Neuronal stem cell (in vitro differentiated cells): Measurements from ENCODE around the gene TLR9.

ENCODE experiments used
- DNase-seq: peaks from one replicate; pipeline ENCODE4 v3.0.0-alpha.2; 2013; ENCODE audit warnings: low spot score
- H2AFZ ChIP-seq: one replicate; pipeline ENCODE4 v1.6.1; 2013; ENCODE audit warnings: mild to moderate bottlenecking, low read length, inconsistent platforms
- H2AK5ac ChIP-seq: 2 replicates; pipeline ENCODE4 v1.6.1; 2013; ENCODE audit warnings: low read depth, mild to moderate bottlenecking, inconsistent platforms, low read length, moderate library complexity, mixed read lengths
- H2BK120ac ChIP-seq: 2 replicates; pipeline ENCODE4 v1.6.1; 2013; ENCODE audit warnings: low read depth, mild to moderate bottlenecking, inconsistent platforms, low read length, moderate library complexity, mixed read lengths
- H2BK12ac ChIP-seq: one replicate; pipeline ENCODE4 v1.6.1; 2013; ENCODE audit warnings: low read length, inconsistent platforms
- H2BK15ac ChIP-seq: 2 replicates; pipeline ENCODE4 v1.6.1; 2013; ENCODE audit warnings: mild to moderate bottlenecking, low read length, inconsistent platforms, mixed read lengths
- H2BK5ac ChIP-seq: one replicate; pipeline ENCODE4 v1.6.1; 2013; ENCODE audit warnings: inconsistent platforms, mild to moderate bottlenecking, low read length, moderate library complexity
- H3K14ac ChIP-seq: one replicate; pipeline ENCODE4 v1.6.1; 2013; ENCODE audit warnings: low read length, inconsistent platforms
- H3K18ac ChIP-seq: 2 replicates; pipeline ENCODE4 v1.6.1; 2013; ENCODE audit warnings: low read length, inconsistent platforms
- H3K23ac ChIP-seq: 2 replicates; pipeline ENCODE4 v1.6.1; 2013; ENCODE audit warnings: low read depth, mild to moderate bottlenecking, mixed read lengths, low read length, inconsistent platforms; ENCODE audit not compliant: poor library complexity
- H3K27ac ChIP-seq: replicated peaks from 3 replicates; pipeline ENCODE4 v1.5.1; 2013; ENCODE audit warnings: low read length, inconsistent platforms
- H3K27me3 ChIP-seq, 3 experiments: 2 replicates each; pipeline ENCODE4 v1.6.1; 2013; ENCODE audit warnings: low read length in 3 of 3, mild to moderate bottlenecking in 2 of 3, inconsistent platforms in 1 of 3, low read depth in 1 of 3, mixed read lengths in 1 of 3, moderate library complexity in 1 of 3; ENCODE audit not compliant: control insufficient read depth in 3 of 3, insufficient read depth in 3 of 3
- H3K36me3 ChIP-seq, 2 donors: replicated peaks in 1 of 2; 2 replicates each; pipeline ENCODE4 v1.6.1; 2013; ENCODE audit warnings: low read length in 2 of 2; ENCODE audit not compliant: control insufficient read depth in 2 of 2, insufficient read depth in 2 of 2
- H3K4ac ChIP-seq: 2 replicates; pipeline ENCODE4 v1.6.1; 2013; ENCODE audit warnings: inconsistent platforms, mild to moderate bottlenecking, low read length, moderate library complexity
- H3K4me1 ChIP-seq, 2 donors: 1 replicate in 1 of 2; 2 replicates in 1 of 2; pipeline ENCODE4 v1.6.1; 2013; ENCODE audit warnings: low read length in 2 of 2, low read depth in 1 of 2; ENCODE audit not compliant: control insufficient read depth in 2 of 2, insufficient read depth in 1 of 2
- H3K4me2 ChIP-seq: one replicate; pipeline ENCODE4 v1.6.1; 2013; ENCODE audit warnings: mild to moderate bottlenecking, low read length, inconsistent platforms; ENCODE audit not compliant: insufficient read depth, poor library complexity, severe bottlenecking
- H3K4me3 ChIP-seq, 2 donors: 2 replicates each; pipeline ENCODE4 v1.5.1; 2013; ENCODE audit warnings: low read length in 2 of 2, mild to moderate bottlenecking in 2 of 2, inconsistent platforms in 1 of 2, moderate library complexity in 1 of 2
- H3K79me1 ChIP-seq: one replicate; pipeline ENCODE4 v1.6.1; 2013; ENCODE audit warnings: low read depth, mild to moderate bottlenecking, inconsistent platforms, low read length, moderate library complexity
- H3K9ac ChIP-seq: one replicate; pipeline ENCODE4 v1.6.1; 2013; ENCODE audit warnings: mild to moderate bottlenecking, low read depth, low read length, inconsistent platforms; ENCODE audit not compliant: poor library complexity
- H3K9me3 ChIP-seq, 2 donors: replicated peaks in 1 of 2; 2 replicates each; pipeline versions ENCODE3 to v1.6.1; 2013; ENCODE audit warnings: low read length in 2 of 2, mild to moderate bottlenecking in 2 of 2, inconsistent platforms in 1 of 2, low read depth in 1 of 2, mixed read lengths in 1 of 2, moderate library complexity in 1 of 2; ENCODE audit not compliant: control insufficient read depth in 2 of 2, insufficient read depth in 1 of 2
- H4K8ac ChIP-seq: one replicate; pipeline ENCODE4 v1.6.1; 2013; ENCODE audit warnings: low read depth, mild to moderate bottlenecking, inconsistent platforms, low read length, moderate library complexity
- H4K91ac ChIP-seq: one replicate; pipeline ENCODE4 v1.6.1; 2013; ENCODE audit warnings: low read length, low read depth, mild to moderate bottlenecking, inconsistent platforms; ENCODE audit not compliant: poor library complexity
- WGBS, 2 donors: extraction: QIAGEN DNeasy Blood & Tissue Kit; methylation state at CpG; one replicate each; pipeline ENCODE4 v1.1.7; 2013; ENCODE audit warnings: missing lambda C conversion rate in 2 of 2, mixed read lengths in 1 of 2; ENCODE audit not compliant: insufficient read length in 2 of 2, insufficient replicate concordance in 1 of 2; ENCODE audit errors: extremely low coverage in 2 of 2; 5-methylcytosine and 5-hydroxymethylcytosine counted together

TLR9 gene

DNA sequence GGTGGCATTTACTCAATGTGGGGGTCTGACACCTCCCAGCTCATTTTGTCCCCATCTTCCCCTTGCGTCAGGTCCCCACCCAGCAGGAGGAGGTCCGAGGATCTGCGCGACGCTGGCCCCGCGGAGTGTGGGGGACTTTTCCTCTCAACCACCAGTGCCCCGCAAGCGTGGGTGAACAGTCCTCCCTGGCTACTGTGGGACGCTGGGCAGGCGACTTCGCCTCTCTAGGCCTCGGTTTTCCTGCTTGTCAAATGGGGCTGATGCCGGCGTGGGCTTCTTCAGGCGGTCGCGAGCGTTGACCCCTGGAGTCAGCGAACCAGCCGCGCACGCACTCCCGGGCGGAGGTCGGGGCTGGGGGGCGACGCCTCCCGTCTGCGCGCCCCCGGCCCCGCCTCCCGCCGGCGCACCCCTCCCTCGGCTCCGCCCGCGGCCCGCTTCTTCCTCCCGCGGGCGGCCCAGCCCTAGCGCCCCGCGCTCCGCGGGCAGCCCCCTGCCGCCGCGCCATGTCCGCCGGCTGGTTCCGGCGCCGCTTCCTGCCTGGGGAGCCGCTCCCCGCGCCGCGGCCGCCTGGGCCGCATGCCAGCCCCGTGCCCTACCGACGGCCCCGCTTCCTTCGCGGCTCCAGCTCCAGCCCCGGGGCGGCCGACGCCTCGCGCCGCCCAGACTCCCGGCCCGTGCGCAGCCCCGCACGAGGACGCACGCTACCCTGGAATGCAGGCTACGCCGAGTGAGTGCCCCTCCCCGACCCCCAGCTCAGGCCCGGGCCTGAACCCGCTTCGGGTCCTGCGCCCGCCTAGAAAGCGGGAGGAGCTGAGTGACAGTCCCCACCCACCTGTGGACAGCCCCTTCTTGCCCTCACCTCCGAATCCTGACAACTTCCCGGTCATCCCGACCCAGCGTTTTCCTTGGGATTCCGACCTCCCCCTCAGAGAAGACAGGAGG, 20.1 kb upstream of the TLR9 start, which contains the start of gene PPM1M:
Gene PPM1M, plus strand, starts transcription at position 438 of the 942 bp plus-strand sequence. Its CDS starts 66 bp downstream, at position 504.
- Histone ChIP-seq H3K4me3 (peak within 1 kb of the TSS in 1 of 2 donors; percentile 78), H4K8ac (no peak within 1 kb of the TSS), H3K9ac (peak within 1 kb of the TSS; percentile 79), H2BK5ac (peak within 1 kb of the TSS; percentile 10), H3K9me3 (peaks cover 4 to 7% of the 10 kb centered on the region in 2 donors), H2BK15ac (peak within 1 kb of the TSS; percentile 63), H3K14ac (peak within 1 kb of the TSS; percentile 58), H2AFZ (peak within 1 kb of the TSS; percentile 21), H2AK5ac (no peak within 1 kb of the TSS), H3K36me3 (peaks cover 4 to 19% of the 10 kb centered on the region in 2 donors), H3K4me2 (peak within 1 kb of the TSS; percentile 82), H3K18ac (peak within 1 kb of the TSS; percentile 86), H3K79me1 (no peaks in the 10 kb centered on the region), H4K91ac (no peak within 1 kb of the TSS), H3K4me1 (peaks cover 0 to 5% of the 10 kb centered on the region in 2 donors), H3K27ac (no peak within 1 kb of the TSS), H3K27me3 (peaks cover 0 to 26% (median 0%) of the 10 kb centered on the region in 3 experiments), H2BK120ac (no peak within 1 kb of the TSS), H2BK12ac (peak within 1 kb of the TSS; percentile 66), H3K23ac (peak within 1 kb of the TSS; percentile 86), H3K4ac (peak within 1 kb of the TSS; percentile 53)
- peak; percentile 45 for DNase-seq
- no CpG with 5 or more reads among the region's 98 CpGs for WGBS, 2 donors

- Histone ChIP-seq H3K18ac (no peak overlapping the region), H2BK120ac (no peak overlapping the region), H3K36me3 (peaks cover 0 to 3% of the 10 kb centered on the region in 2 donors), H3K4me3 (no peak overlapping the region), H2BK5ac (no peak overlapping the region), H3K4me1 (peaks cover 0 to 6% of the 10 kb centered on the region in 2 donors), H4K8ac (no peak overlapping the region), H4K91ac (no peak overlapping the region), H2AK5ac (no peak overlapping the region), H2BK15ac (no peak overlapping the region), H3K14ac (no peak overlapping the region), H3K4me2 (no peak overlapping the region), H3K27me3 (peaks cover 0 to 26% (median 0%) of the 10 kb centered on the region in 3 experiments), H3K79me1 (no peaks in the 10 kb centered on the region), H3K4ac (no peak overlapping the region), H2BK12ac (no peak overlapping the region), H3K9ac (no peak overlapping the region), H2AFZ (no peak overlapping the region), H3K23ac (no peak overlapping the region), H3K27ac (no peak overlapping the region), H3K9me3 (peaks cover 4 to 7% of the 10 kb centered on the region in 2 donors)
- WGBS, 2 donors: no CpG with 5 or more reads among the region's 9 CpGs
- no peak for DNase-seq
Measured at GRCh38 chr3:52243791-52244628, 18.6 kb upstream of the TLR9 start.

- Histone ChIP-seq H3K18ac (no peak overlapping the region), H3K4me3 (no peak overlapping the region), H3K4me2 (no peak overlapping the region), H3K79me1 (no peaks in the 10 kb centered on the region), H3K23ac (no peak overlapping the region), H3K4me1 (peaks cover 15 to 22% of the 10 kb centered on the region in 2 donors), H3K27ac (no peak overlapping the region), H2BK5ac (no peak overlapping the region), H4K8ac (no peak overlapping the region), H2BK120ac (no peak overlapping the region), H4K91ac (no peak overlapping the region), H2AK5ac (no peak overlapping the region), H3K27me3 (peaks cover 0 to 26% (median 0%) of the 10 kb centered on the region in 3 experiments), H2AFZ (no peak overlapping the region), H3K9me3 (peaks cover 4 to 7% of the 10 kb centered on the region in 2 donors), H3K9ac (no peak overlapping the region), H2BK15ac (no peak overlapping the region), H3K14ac (no peak overlapping the region), H3K36me3 (no peaks in the 10 kb centered on the region), H3K4ac (no peak overlapping the region), H2BK12ac (no peak overlapping the region)
- DNase-seq: no peak
- no CpG with 5 or more reads among the region's 1 CpG for WGBS, 2 donors
Measured at GRCh38 chr3:52242039-52242438, 16.6 kb upstream of the TLR9 start.
